Measurements from ENCODE around the gene DLG5.

Gene DLG5

DNA sequence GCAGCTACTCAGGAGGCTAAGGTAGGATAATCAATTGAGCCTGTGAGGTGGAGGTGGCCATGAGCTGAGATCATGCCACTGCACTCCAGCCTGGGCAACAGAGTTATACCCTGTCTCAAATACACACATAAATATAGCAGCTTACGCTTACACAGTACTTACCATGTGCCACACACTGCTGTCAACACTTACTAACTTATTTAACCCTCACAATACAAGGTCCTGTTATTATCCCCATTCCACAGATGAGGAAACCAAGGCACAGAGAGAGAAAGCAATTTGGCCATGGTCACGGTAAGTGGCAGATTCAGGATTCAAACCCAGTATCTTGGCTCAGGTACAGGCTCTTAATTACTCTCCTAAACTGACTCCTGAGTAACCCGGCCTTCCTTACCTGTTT is 19.1 kb downstream of the DLG5 start:
- DNase-seq (ENCODE audit: low read depth, low spot score), result no peak
- ChIA-PET POLR2A (no interaction called here), CTCF (no interaction called here)
- no peak overlapping the region for H3K4me3 ChIP-seq (ENCODE audit: low read depth, low read length)
- TF ChIP-seq, protein P1, sequence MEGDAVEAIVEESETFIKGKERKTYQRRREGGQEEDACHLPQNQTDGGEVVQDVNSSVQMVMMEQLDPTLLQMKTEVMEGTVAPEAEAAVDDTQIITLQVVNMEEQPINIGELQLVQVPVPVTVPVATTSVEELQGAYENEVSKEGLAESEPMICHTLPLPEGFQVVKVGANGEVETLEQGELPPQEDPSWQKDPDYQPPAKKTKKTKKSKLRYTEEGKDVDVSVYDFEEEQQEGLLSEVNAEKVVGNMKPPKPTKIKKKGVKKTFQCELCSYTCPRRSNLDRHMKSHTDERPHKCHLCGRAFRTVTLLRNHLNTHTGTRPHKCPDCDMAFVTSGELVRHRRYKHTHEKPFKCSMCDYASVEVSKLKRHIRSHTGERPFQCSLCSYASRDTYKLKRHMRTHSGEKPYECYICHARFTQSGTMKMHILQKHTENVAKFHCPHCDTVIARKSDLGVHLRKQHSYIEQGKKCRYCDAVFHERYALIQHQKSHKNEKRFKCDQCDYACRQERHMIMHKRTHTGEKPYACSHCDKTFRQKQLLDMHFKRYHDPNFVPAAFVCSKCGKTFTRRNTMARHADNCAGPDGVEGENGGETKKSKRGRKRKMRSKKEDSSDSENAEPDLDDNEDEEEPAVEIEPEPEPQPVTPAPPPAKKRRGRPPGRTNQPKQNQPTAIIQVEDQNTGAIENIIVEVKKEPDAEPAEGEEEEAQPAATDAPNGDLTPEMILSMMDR (IDR thresholded peaks at IDR 0.05; ENCODE audit: insufficient read depth, low read length, missing control alignments), result no peak

DNA sequence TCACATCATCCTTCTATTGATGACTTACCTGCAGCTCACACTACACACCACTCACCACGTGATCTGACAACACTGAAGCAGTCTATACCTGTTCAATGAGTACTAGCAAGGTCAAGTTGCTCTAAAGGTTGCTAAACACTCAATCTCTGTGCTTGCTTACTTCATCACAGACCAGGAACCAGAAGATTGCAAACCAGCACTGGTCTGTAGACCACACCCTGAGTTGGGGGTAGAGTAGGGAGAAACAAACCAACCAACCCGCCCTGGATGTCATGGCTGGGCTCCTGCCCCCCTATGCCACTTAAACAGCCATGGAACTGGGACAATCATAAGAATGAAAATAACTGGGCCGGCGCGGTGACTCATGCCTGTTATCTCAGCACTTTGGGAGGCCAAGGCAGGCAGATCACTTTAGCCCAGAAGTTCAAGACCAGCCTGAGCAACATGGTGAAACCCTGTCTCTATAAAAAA is 19.6 kb downstream of the DLG5 start:
- no peak overlapping the region for H3K4me3 ChIP-seq (ENCODE audit: low read depth, low read length)
- no peak for DNase-seq (ENCODE audit: low read depth, low spot score)
- ChIA-PET POLR2A (no interaction called here), CTCF (no interaction called here)
- TF ChIP-seq, protein P1 (IDR thresholded peaks at IDR 0.05; ENCODE audit: insufficient read depth, low read length, missing control alignments), result no peak

DNA sequence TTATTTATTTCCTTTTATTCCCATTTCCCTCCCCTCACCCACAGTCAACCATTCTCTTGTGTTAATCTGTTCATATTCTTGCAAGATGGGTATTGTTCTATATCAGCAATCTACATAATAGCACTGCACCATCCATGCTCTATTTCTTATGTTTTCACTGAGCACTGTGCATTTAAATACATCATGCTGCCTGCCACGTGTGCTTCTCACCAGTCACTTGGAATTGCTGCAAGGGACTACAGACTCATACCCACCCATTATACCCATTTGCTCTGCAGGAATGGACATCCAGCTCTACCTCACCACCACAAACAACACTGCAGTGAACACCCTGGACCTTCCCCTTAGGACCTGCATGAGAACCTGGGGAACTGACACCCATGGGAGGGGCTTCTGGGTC is 20.8 kb downstream of the DLG5 start:
- CTCF ChIA-PET, result no interaction called here
- TF ChIP-seq, protein P1 (IDR thresholded peaks at IDR 0.05; ENCODE audit: insufficient read depth, low read length, missing control alignments), result no peak
- H3K4me3 ChIP-seq (ENCODE audit: low read depth, low read length), result no peak overlapping the region
- POLR2A ChIA-PET, result no interaction called here
- no peak for DNase-seq (ENCODE audit: low read depth, low spot score)

DNA sequence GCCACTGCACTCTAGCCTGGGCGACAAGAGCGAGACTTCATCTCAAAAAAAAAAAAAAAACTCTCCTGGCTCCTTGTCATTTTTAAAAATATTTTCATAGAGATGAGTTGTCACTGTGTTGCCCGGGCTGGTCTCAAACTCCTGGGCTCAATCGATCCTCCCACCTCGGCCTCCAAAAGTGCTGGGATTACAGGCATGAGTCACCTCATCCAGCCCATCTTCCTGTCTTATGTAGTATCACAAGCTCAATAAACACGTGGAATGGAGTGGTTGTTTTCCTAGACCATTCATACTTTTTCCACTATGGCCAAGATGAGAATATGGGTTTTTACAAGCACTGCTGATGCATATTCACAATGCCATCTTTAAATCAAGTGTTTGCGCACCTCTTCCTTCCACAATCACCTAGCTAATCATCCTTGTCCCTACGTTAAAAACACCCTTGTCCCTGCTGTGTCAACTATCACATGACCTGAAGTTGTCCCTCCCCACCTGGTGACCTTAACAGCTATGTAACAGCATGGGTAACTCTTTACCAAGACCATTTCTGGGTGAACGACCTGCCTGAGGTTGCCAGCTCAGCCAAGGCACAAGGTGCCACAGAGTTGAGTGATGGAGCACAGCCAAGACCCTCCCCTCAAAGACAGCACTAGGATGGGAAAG is 21.3 kb downstream of the DLG5 start:
- TF ChIP-seq, protein P1 (IDR thresholded peaks at IDR 0.05; ENCODE audit: insufficient read depth, low read length, missing control alignments), result no peak
- no peak for DNase-seq (ENCODE audit: low read depth, low spot score)
- ChIA-PET CTCF (no interaction called here), POLR2A (no interaction called here)
- no peak overlapping the region for H3K4me3 ChIP-seq (ENCODE audit: low read depth, low read length)

DNA sequence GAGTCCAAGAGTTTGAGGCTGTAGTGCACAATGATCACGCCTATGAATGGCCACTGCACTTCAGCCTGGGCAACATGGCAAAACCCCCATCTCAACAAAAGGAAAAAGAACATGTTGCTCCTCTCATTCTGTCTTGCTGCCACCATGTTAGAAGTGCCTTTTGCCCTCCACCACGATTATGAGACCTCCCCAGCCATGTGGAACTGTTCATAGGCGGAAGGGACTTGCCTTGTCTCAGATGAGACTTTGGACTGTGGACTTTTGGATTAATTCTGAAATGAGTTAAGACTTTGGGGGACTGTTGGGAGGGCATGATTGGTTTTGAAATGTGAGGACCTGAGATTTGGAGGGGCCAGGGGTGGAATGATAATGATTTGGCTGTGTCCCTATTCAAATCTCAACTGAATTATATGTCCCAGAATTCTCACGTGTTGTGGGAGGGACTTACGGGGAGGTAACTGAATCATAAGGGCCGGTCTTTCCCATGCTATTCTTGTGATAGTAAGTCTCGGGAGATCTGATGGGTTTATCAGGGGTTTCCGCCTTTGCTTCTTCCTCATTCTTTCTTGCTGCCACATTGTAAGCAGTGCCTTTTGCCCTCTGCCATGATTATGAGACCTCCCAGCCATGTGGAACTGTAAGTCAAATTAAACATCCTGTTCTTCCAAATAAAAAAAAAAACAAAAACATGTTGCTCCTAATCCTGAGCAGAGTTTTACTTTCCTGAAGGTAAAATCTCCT is 22.3 kb downstream of the DLG5 start:
- no peak for DNase-seq (ENCODE audit: low read depth, low spot score)
- H3K4me3 ChIP-seq (ENCODE audit: low read depth, low read length), result no peak overlapping the region
- ChIA-PET POLR2A (no interaction called here), CTCF (no interaction called here)
- TF ChIP-seq, protein P1 (IDR thresholded peaks at IDR 0.05; ENCODE audit: insufficient read depth, low read length, missing control alignments), result no peak

DNA sequence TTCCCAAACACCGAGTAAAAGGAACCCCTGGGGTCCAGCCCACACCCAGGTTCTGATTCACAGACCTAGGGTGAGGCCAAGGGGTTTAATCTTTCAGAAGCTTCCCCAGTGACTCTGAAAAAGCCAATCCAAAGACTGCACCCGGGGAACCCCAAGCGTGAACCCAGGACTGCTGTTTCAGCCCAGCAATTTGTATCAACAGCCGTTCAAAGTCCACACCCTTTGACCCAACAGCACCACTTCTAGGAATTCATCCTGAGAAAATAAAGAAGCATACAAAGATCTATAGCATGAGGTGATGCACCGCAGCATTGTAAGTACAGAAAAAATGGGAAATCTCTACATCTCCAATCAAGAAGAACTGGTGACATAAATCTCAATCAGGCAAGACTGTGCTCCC is 24.4 kb downstream of the DLG5 start:
- H3K4me3 ChIP-seq (ENCODE audit: low read depth, low read length), result no peak overlapping the region
- TF ChIP-seq, protein P1 (IDR thresholded peaks at IDR 0.05; ENCODE audit: insufficient read depth, low read length, missing control alignments), result no peak
- ChIA-PET POLR2A (no interaction called here), CTCF (no interaction called here)
- DNase-seq (ENCODE audit: low read depth, low spot score), result no peak
